Measurements from ENCODE around the gene FBXO2.
"Not testable (repeated sequence)": the region's sequence is repeated elsewhere in the genome, so short reads cannot be mapped to it uniquely, and the experiment has no call there.

The FBXO2 gene

DNA sequence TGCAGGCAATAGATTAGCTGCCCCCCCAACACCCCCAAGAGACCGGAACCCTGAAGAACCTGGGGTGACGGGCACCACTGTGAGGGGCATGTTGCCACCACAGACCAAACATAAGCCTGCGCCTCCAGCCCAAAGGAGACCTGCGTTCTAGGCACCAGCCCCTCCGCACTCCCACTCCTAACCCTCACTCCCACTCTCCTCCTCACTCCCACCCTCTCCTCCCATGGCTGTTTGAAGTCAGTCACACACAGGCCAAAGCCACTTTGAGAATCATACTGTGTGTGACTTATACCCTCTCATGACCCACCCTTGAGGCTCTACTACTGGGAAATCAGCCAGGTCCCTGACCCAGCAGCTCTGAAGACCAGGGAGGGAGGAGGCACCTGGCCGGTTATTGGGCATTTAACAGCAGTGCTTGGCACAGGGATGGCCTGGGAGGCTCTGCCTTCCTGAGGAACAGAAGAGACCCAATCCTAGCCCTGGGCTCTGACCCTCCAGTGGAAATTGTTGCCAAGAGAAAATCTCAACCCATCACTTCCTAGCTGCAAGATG is 43.5 kb downstream of the FBXO2 start:
- Histone ChIP-seq H3K9me3 (ENCODE audit: severe bottlenecking) (no peaks in the 10 kb centered on the region), H3K27me3 (ENCODE audit: insufficient read depth, poor library complexity, severe bottlenecking) (no peaks in the 10 kb centered on the region), H3K4me3 (ENCODE audit: severe bottlenecking) (no peak overlapping the region), H3K27ac (ENCODE audit: poor library complexity, severe bottlenecking) (no peak overlapping the region), H3K36me3 (ENCODE audit: low read depth) (no peaks in the 10 kb centered on the region), H3K4me1 (ENCODE audit: insufficient read depth, poor library complexity, severe bottlenecking) (no peaks in the 10 kb centered on the region)
- TF ChIP-seq, protein P1, sequence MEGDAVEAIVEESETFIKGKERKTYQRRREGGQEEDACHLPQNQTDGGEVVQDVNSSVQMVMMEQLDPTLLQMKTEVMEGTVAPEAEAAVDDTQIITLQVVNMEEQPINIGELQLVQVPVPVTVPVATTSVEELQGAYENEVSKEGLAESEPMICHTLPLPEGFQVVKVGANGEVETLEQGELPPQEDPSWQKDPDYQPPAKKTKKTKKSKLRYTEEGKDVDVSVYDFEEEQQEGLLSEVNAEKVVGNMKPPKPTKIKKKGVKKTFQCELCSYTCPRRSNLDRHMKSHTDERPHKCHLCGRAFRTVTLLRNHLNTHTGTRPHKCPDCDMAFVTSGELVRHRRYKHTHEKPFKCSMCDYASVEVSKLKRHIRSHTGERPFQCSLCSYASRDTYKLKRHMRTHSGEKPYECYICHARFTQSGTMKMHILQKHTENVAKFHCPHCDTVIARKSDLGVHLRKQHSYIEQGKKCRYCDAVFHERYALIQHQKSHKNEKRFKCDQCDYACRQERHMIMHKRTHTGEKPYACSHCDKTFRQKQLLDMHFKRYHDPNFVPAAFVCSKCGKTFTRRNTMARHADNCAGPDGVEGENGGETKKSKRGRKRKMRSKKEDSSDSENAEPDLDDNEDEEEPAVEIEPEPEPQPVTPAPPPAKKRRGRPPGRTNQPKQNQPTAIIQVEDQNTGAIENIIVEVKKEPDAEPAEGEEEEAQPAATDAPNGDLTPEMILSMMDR (IDR thresholded peaks at IDR 0.05; ENCODE audit: poor library complexity, severe bottlenecking): no peak
- DNase-seq (ENCODE audit: low spot score) (no peak), ATAC-seq (ENCODE audit: low read depth) (no peak)

- not testable (repeated sequence) for ATAC-seq (ENCODE audit: low read depth)
These were observed 44.9 kb downstream of the FBXO2 start for GRCh38 chr1:11609378-11609777.

DNA sequence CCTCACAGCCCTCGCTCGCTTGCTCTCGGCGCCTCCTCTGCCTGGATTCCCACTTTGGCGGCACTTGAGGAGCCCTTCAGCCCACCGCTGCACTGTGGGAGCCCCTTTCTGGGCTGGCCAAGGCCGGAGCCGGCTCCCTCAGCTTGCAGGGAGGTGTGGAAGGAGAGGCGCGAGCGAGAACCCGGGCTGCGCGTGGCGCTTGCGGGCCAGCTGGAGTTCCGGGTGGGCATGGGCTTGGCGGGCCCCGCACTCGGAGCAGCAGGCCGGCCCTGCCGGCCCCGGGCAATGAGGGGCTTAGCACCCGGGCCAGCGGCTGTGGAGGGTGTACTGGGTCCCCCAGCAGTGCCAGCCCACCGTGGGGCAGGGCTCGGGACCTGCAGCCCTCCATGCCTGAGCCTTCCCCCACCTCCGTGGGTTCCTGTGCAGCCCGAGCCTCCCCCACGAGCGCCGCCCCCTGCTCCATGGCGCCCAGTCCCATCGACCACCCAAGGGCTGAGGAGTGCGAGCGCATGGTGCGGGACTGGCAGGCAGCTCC is 45.6 kb downstream of the FBXO2 start:
- H3K4me1 ChIP-seq (ENCODE audit: insufficient read depth, poor library complexity, severe bottlenecking); DNase-seq (ENCODE audit: low spot score); H3K27me3 ChIP-seq (ENCODE audit: insufficient read depth, poor library complexity, severe bottlenecking); H3K4me3 ChIP-seq (ENCODE audit: severe bottlenecking); ATAC-seq (ENCODE audit: low read depth); H3K27ac ChIP-seq (ENCODE audit: poor library complexity, severe bottlenecking); H3K36me3 ChIP-seq (ENCODE audit: low read depth); H3K9me3 ChIP-seq (ENCODE audit: severe bottlenecking): not testable (repeated sequence)

More at GRCh38 chr1:11609378-11609777, 44.9 kb downstream of the FBXO2 start:
- not testable (repeated sequence) for H3K4me3 ChIP-seq (ENCODE audit: severe bottlenecking); H3K9me3 ChIP-seq (ENCODE audit: severe bottlenecking); H3K27ac ChIP-seq (ENCODE audit: poor library complexity, severe bottlenecking); H3K4me1 ChIP-seq (ENCODE audit: insufficient read depth, poor library complexity, severe bottlenecking); DNase-seq (ENCODE audit: low spot score); H3K27me3 ChIP-seq (ENCODE audit: insufficient read depth, poor library complexity, severe bottlenecking); H3K36me3 ChIP-seq (ENCODE audit: low read depth)

DNA sequence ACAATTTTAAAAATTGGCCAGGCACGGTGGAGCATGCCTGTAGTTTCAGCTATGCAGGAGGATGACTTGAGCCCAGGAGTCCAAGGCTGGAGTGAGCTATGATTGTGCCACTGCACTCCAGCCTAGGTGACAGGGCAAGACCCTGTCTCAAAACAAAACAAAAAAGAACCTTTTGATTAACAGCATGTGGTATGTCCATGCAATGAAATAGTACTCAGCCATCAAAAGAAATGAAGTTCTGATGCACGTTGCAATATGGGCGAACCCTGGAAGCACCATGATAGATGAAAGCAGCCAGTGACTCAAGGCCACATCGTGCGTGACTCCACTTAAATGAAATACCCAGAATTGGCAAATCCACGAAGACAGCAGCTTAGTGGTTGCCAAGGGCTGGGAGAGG is 47.5 kb downstream of the FBXO2 start:
- Histone ChIP-seq H3K27ac (ENCODE audit: poor library complexity, severe bottlenecking) (no peak overlapping the region), H3K36me3 (ENCODE audit: low read depth) (no peaks in the 10 kb centered on the region), H3K27me3 (ENCODE audit: insufficient read depth, poor library complexity, severe bottlenecking) (no peaks in the 10 kb centered on the region), H3K4me3 (ENCODE audit: severe bottlenecking) (no peak overlapping the region), H3K4me1 (ENCODE audit: insufficient read depth, poor library complexity, severe bottlenecking) (no peaks in the 10 kb centered on the region), H3K9me3 (ENCODE audit: severe bottlenecking) (no peaks in the 10 kb centered on the region)
- no peak for ATAC-seq (ENCODE audit: low read depth)
- TF ChIP-seq, protein P1 (IDR thresholded peaks at IDR 0.05; ENCODE audit: poor library complexity, severe bottlenecking): no peak
- no peak for DNase-seq (ENCODE audit: low spot score)

- Histone ChIP-seq H3K27ac (ENCODE audit: poor library complexity, severe bottlenecking) (no peak overlapping the region), H3K4me3 (ENCODE audit: severe bottlenecking) (no peak overlapping the region), H3K36me3 (ENCODE audit: low read depth) (no peaks in the 10 kb centered on the region), H3K27me3 (ENCODE audit: insufficient read depth, poor library complexity, severe bottlenecking) (no peaks in the 10 kb centered on the region), H3K9me3 (ENCODE audit: severe bottlenecking) (no peaks in the 10 kb centered on the region), H3K4me1 (ENCODE audit: insufficient read depth, poor library complexity, severe bottlenecking) (peaks cover 7% of the 10 kb centered on the region)
- DNase-seq (ENCODE audit: low spot score): no peak
- TF ChIP-seq, protein P1 (IDR thresholded peaks at IDR 0.05; ENCODE audit: poor library complexity, severe bottlenecking): no peak
- ATAC-seq (ENCODE audit: low read depth): no peak
These were observed 51.2 kb downstream of the FBXO2 start for GRCh38 chr1:11602981-11603380.

DNA sequence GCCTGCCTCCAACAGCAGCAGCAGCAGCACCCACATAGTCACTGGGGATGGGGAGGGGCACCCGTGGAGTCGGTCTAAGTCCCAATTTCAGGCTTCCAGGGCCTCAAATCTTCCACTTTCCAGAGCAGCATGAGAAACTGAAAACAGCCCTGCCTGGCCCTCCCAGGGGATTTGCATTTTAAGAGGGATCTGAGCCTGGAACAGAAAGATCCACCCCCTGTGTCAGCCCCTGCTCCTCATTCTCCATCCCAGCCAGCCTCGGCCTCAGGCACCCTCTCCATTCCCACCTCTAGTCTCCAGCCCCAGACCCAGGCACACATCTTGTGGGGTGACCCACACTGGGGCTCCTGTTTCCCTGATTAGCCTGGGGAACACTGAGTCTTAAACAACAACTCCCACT is 51.8 kb downstream of the FBXO2 start:
- no peaks in the 10 kb centered on the region for H3K27me3 ChIP-seq (ENCODE audit: insufficient read depth, poor library complexity, severe bottlenecking)
- H3K4me1 ChIP-seq (ENCODE audit: insufficient read depth, poor library complexity, severe bottlenecking): peaks cover 7% of the 10 kb centered on the region
- no peak overlapping the region for H3K27ac ChIP-seq (ENCODE audit: poor library complexity, severe bottlenecking)
- H3K36me3 ChIP-seq (ENCODE audit: low read depth): no peaks in the 10 kb centered on the region
- H3K4me3 ChIP-seq (ENCODE audit: severe bottlenecking): no peak overlapping the region
- no peak for ATAC-seq (ENCODE audit: low read depth)
- no peaks in the 10 kb centered on the region for H3K9me3 ChIP-seq (ENCODE audit: severe bottlenecking)
- DNase-seq (ENCODE audit: low spot score): no peak
- TF ChIP-seq, protein P1 (IDR thresholded peaks at IDR 0.05; ENCODE audit: poor library complexity, severe bottlenecking): no peak

Measured in RWPE2 (cell line).